Testis (tissue), 3 donors: ENCODE data around the gene FERMT1. TPM values are rescaled to one million over a fixed set of nuclear protein-coding genes. Genes with fewer than 3 reads are reported as not detected.

ENCODE experiments used
- DNase-seq: peaks from one replicate; pipeline ENCODE4 v3.0.0-alpha.2; 2019
- H3K27ac ChIP-seq, 2 donors: fragments of 200-600 bp; sonication (generic); one replicate each; pipeline ENCODE4 v1.5.1; 2019
- H3K27me3 ChIP-seq: fragments of 200-600 bp; sonication (generic); one replicate; pipeline ENCODE4 v1.5.1; 2019
- H3K36me3 ChIP-seq: fragments of 200-600 bp; sonication (generic); one replicate; pipeline ENCODE4 v1.5.1; 2017; ENCODE audit warnings: low read depth; ENCODE audit errors: missing control alignments
- H3K4me1 ChIP-seq: fragments of 200-600 bp; sonication (generic); one replicate; pipeline ENCODE4 v1.5.1; 2019
- H3K4me3 ChIP-seq, 2 donors: fragments of 200-600 bp; sonication (generic); one replicate each; pipeline ENCODE4 v1.5.1; 2017 to 2019
- H3K9me3 ChIP-seq: fragments of 200-600 bp; sonication (generic); one replicate; pipeline ENCODE4 v1.5.1; 2017
- CTCF ChIP-seq, 3 experiments: fragments of 450-650 bp in 2 of 3; fragments of 200-600 bp in 1 of 3; sonication (generic) in 1 of 3; IDR thresholded peaks; one replicate each; pipeline ENCODE4 v1.5.1; 2016 to 2019; ENCODE audit warnings: antibody characterized with exemption in 3 of 3, mild to moderate bottlenecking in 2 of 3, moderate library complexity in 1 of 3
- POLR2A ChIP-seq: fragments of 450-650 bp; IDR thresholded peaks from one replicate; pipeline ENCODE4 v1.6.1; 2017; ENCODE audit warnings: antibody characterized with exemption, mild to moderate bottlenecking, moderate library complexity
- WGBS, 2 donors: methylation state at CpG; one replicate each; pipeline ENCODE4 v1.1.5; 2018; 5-methylcytosine and 5-hydroxymethylcytosine counted together
- intact Hi-C: fragments of 100-400 bp; cut with DNase I; formaldehyde crosslinking; loops from one replicate; pipeline ENCODE4 v1.15.1; 2023; ENCODE audit warnings: low total_unique reads
- polyA plus RNA-seq: library from polyadenylated mRNA; stranded (reverse); fragments of 350-450 nt; fragmentation: Illumina TruSeq; extraction: RNeasy Lipid Tissue Mini Kit (QIAGEN cat#74804); gene quantifications from one replicate; pipeline ENCODE4 v1.2.3, GENCODE V29; 2014; ENCODE audit warnings: low read depth, low replicate concordance; ENCODE audit not compliant: insufficient read depth
- total RNA-seq, 2 donors: library from RNA; depleted of rRNA; stranded (reverse); fragments of >200 nt; gene quantifications; one replicate each; pipeline ENCODE4 v1.2.3, GENCODE V29; 2016

The FERMT1 gene
- total and polyA plus RNA-seq, 3 donors from 2014 or later: 1.8 to 5.7 (median 2.5) TPM

- Histone ChIP-seq H3K27me3 (no peaks in the 10 kb centered on the region), H3K9me3 (no peaks in the 10 kb centered on the region), H3K27ac (peak overlapping the region in 1 of 2 donors; percentile 21), H3K4me1 (peaks cover 29% of the 10 kb centered on the region), H3K36me3 (no peaks in the 10 kb centered on the region), H3K4me3 (no peak overlapping the region)
- TF ChIP-seq POLR2A (no peak), CTCF (IDR thresholded peaks at IDR 0.05) (no peak)
- peak; percentile 52 for DNase-seq
- intact Hi-C loops: no loop called here
- 49 to 63% methylated on average over 6 of the region's 6 CpGs for WGBS, 2 donors
Observed at GRCh38 chr20:6030453-6031080, 92.3 kb downstream of the FERMT1 start.

- no peaks in the 10 kb centered on the region for H3K9me3 ChIP-seq
- H3K36me3 ChIP-seq: no peaks in the 10 kb centered on the region
- intact Hi-C loops: no loop called here
- no peak overlapping the region for H3K4me3 ChIP-seq
- TF ChIP-seq POLR2A (no peak), CTCF (IDR thresholded peaks at IDR 0.05) (no peak)
- no peaks in the 10 kb centered on the region for H3K27me3 ChIP-seq
- DNase-seq: no peak
- peaks cover 29% of the 10 kb centered on the region for H3K4me1 ChIP-seq
- H3K27ac ChIP-seq: peak overlapping the region in 1 of 2 donors; percentile 21
- 52 to 59% methylated on average over 6 of the region's 6 CpGs for WGBS, 2 donors
Observed at GRCh38 chr20:6029538-6029937, 93.3 kb downstream of the FERMT1 start.

GRCh38 chr20:6028818-6029217 is 94.0 kb downstream of the FERMT1 start:
- H3K4me1 ChIP-seq: peaks cover 26% of the 10 kb centered on the region
- no peak for DNase-seq
- H3K9me3 ChIP-seq: no peaks in the 10 kb centered on the region
- H3K4me3 ChIP-seq: no peak overlapping the region
- H3K27ac ChIP-seq: peak overlapping the region in 1 of 2 donors; percentile 21
- no peaks in the 10 kb centered on the region for H3K27me3 ChIP-seq
- no peak for TF ChIP-seq CTCF (IDR thresholded peaks at IDR 0.05)
- TF ChIP-seq POLR2A: no peak
- intact Hi-C loops: no loop called here
- H3K36me3 ChIP-seq: no peaks in the 10 kb centered on the region

- Histone ChIP-seq H3K36me3 (no peaks in the 10 kb centered on the region), H3K9me3 (no peaks in the 10 kb centered on the region), H3K27ac (no peak overlapping the region), H3K4me1 (peaks cover 26% of the 10 kb centered on the region), H3K4me3 (no peak overlapping the region), H3K27me3 (no peaks in the 10 kb centered on the region)
- TF ChIP-seq POLR2A: no peak
- 92 to 95% methylated on average over 3 of the region's 3 CpGs for WGBS, 2 donors
- intact Hi-C loops: no loop called here
- no peak for DNase-seq
Observed at GRCh38 chr20:6026051-6026450, 96.8 kb downstream of the FERMT1 start.

Other genes starting within 250 kb of the FERMT1 start
- 10 to 100 TPM; 18.5 to 23.3 TPM for gene CHGB, start 211.5 kb downstream of the FERMT1 start, total RNA-seq
- gene CHGB, start 211.5 kb downstream of the FERMT1 start, polyA plus RNA-seq: 25.7 TPM
- 10 to 100 TPM; 24.0 to 25.1 TPM for gene TRMT6, start 172.5 kb downstream of the FERMT1 start, total RNA-seq
- gene TRMT6, start 172.5 kb downstream of the FERMT1 start, polyA plus RNA-seq: 21.4 TPM
- 10 to 100 TPM; 19.9 to 25.4 TPM for gene MCM8, start 172.4 kb downstream of the FERMT1 start, total RNA-seq
- gene MCM8, start 172.4 kb downstream of the FERMT1 start, polyA plus RNA-seq: 20.3 TPM
- 10 to 100 TPM; 52.6 to 52.7 TPM for gene CRLS1, start 116.9 kb downstream of the FERMT1 start, total RNA-seq
- 77.1 TPM for gene CRLS1, start 116.9 kb downstream of the FERMT1 start, polyA plus RNA-seq
- under 1 TPM; 0.08 to 0.43 TPM for gene LRRN4, start 69.0 kb downstream of the FERMT1 start, total RNA-seq
- gene LRRN4, start 69.0 kb downstream of the FERMT1 start, polyA plus RNA-seq: 3.1 TPM